Left renal pelvis (tissue), 4 donors: Measurements from ENCODE around the gene DARS2. TPM values are rescaled to one million over a fixed set of nuclear protein-coding genes. Genes with fewer than 3 reads are reported as not detected.
"Not testable (repeated sequence)": the region's sequence is repeated elsewhere in the genome, so short reads cannot be mapped to it uniquely, and the experiment has no call there.

Experiments used
- DNase-seq, 4 donors: peaks; one replicate each; pipeline ENCODE4 v3.0.0-alpha.2; 2013; ENCODE audit warnings: low read depth in 4 of 4, low spot score in 3 of 4
- polyA plus RNA-seq, 4 donors: library from polyadenylated mRNA; unstranded; fragments of 120-200 nt; gene quantifications; one replicate each; pipeline ENCODE4 v1.2.1, GENCODE V29; 2013; ENCODE audit not compliant: insufficient read length in 4 of 4

Gene DARS2, protein sequence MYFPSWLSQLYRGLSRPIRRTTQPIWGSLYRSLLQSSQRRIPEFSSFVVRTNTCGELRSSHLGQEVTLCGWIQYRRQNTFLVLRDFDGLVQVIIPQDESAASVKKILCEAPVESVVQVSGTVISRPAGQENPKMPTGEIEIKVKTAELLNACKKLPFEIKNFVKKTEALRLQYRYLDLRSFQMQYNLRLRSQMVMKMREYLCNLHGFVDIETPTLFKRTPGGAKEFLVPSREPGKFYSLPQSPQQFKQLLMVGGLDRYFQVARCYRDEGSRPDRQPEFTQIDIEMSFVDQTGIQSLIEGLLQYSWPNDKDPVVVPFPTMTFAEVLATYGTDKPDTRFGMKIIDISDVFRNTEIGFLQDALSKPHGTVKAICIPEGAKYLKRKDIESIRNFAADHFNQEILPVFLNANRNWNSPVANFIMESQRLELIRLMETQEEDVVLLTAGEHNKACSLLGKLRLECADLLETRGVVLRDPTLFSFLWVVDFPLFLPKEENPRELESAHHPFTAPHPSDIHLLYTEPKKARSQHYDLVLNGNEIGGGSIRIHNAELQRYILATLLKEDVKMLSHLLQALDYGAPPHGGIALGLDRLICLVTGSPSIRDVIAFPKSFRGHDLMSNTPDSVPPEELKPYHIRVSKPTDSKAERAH
- polyA plus RNA-seq = 10 to 100 TPM; 15.1 to 28.7 (median 27.4) TPM

DNA sequence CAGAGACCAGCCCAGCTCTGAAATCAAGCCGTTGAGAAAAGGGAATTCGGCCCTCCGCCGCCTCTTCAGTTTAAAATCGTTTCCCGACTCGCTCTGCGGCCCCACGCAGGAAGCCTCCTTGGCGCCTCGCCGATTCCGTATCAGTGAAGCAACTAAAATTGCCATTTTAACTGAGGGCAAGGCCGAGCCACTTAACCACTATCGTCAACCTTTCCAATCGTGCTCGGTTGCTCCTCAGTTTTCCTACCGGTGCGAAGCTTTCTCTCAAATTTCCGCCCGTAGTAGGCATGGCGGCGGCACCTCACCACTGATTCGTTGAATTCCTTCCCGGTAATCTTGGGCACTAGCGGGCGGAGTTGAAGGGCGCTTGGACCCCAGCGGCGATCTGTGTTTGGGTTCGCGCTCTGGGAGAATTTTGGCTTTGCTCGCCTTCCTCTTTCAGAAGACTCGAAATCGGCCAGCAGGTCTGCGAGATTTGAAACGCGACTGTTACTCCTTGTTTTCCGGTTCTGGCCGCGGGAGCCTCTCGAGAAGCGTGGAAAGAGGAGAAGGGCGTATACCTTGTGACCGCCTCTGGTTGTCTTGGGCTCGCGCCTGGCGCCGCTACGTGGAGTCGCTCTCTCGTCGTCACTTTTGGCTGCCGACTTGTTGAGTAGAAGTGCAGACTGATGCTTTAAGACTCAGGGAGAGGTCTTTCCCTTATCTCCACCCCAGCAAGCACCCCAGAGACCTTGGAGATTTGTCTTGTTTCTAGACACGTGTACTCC is at the start of gene DARS2, which contains the start of gene CENPL:
DARS2 (plus strand) TSS at position 359 of the 767 bp plus-strand sequence. CDS start 557 bp downstream, outside the sequence.
CENPL (minus strand) TSS at position 569 of the 767 bp plus-strand sequence. CDS start 13,584 bp downstream, outside the sequence.
- DNase-seq = peak; percentile 93 to 96 (median 94)

GRCh38 chr1:173775578-173776226 is 48.8 kb upstream of the DARS2 start:
- no peak for DNase-seq

- DNase-seq = no peak
These were observed 44.5 kb upstream of the DARS2 start for GRCh38 chr1:173779936-173780335.

DNA sequence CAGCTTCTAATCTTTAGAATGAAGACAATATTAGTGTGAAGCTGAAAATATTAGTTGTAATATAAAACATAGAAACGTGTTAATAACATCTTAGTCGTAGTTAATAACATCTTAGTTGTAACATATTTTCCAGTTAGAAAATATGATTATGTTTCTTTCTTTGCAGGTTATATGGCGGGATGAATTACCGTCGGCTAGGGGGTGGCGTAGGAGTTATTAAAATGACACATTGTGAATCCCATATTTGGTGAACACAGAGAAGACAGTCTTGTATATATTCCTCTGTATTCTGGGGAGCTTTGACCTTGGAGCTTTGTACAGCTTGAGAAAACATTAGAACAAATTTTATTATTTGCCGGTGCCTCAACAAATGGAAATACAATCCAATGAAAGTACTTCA is 39.5 kb upstream of the DARS2 start:
- DNase-seq = no peak

- DNase-seq = no peak
These were observed 34.6 kb upstream of the DARS2 start for GRCh38 chr1:173789841-173790240.

DNA sequence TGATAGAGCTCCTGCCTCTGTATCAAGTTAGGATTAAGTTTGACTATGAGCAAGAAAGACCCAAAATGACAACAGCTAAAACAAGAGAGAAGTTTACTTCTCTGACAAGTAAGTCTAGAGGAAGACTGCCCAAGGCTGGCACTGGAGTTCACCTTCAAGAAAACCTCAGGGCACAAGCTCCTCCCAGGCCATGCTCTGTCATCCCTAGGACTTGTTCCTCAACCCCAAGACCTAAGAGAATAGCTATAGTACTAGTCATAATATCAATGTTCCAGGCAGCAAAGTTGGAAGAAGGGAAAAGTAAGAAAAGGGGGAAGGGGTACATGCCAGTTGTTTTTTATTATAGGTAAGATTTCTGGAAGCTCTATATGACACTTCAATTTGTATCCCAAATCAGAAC is 26.4 kb upstream of the DARS2 start:
- DNase-seq = no peak

GRCh38 chr1:173799995-173800394 is 24.5 kb upstream of the DARS2 start:
- DNase-seq = not testable (repeated sequence)

- DNase-seq = no peak
These were observed 21.5 kb upstream of the DARS2 start for GRCh38 chr1:173802961-173803360.

DNA sequence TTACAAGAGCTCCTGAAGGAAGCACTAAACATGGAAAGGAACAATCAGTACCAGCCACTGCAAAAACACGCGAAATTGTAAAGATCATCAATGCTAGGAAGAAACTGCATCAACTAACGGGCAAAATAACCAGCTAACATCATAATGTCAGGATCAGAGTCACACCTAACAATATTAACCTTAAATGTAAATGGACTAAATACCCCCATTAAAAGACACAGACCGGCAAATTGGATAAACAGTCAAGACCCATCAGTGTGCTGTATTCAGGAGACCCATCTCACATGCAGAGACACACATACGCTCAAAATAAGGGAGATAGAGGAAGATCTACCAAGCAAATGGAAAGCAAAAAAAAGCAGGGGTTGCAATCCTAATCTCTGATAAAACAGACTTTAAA is 10.8 kb upstream of the DARS2 start:
- not testable (repeated sequence) for DNase-seq

DNA sequence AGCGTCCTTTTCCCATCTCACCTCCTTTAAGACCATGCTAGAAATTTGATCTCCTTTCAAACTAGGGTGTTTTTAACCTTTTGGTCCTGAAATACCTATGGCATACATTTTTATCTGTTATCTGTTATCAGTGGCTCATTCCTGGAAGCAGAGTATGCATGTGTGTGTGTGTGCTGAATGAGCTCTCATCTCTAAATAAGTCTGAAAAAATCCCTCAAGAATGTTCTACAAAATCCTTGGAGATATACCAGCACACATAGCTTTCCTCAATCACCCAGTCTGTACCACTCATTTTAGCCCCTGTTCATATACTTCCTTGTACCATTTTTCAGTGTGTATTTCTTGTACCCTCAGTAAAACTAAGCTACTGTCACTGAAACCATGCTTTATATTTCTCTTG is 6.0 kb upstream of the DARS2 start:
- DNase-seq = no peak

GRCh38 chr1:173821680-173822079 is 2.8 kb upstream of the DARS2 start:
- DNase-seq = no peak

GRCh38 chr1:173823781-173824314 is 625 bp upstream of the DARS2 start:
- no peak for DNase-seq

DNA sequence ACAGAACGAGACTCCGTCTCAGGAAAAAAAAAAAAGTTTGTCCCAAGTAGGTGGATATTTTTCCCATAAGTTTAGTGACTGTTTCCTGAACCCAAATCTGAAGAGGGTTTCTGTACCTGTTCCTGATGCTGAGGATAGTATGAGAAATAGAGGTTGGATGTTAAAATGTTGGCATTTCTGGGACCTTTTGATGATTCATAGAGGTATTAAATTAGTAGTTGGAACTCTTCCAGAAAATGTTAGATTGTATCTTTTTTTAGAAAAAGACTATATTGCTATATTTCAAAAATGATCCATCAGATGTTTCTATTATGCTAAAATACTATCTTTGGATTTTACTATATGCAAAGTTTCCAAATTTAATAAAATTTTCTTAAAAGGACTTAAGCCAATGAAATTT is 3.1 kb downstream of the DARS2 start:
- no peak for DNase-seq

DNA sequence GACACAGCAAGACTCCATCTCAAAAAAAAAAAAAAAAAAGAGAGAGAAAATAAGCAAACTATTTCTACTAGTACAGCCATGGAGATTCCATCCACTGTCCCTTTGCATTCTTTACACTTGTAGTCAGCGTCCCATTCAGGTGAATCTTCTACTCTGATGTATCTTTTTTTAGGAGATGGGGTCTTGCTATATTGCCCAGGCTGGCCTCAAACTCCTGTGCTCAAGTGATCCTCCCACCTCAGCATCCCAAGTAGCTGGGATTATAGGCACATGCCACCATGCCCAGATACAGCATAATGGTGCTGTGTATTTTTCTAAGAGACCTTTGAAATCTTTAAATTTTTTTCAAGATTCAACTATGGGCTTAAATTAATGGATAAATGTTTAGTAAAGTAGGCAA is 8.3 kb downstream of the DARS2 start:
- DNase-seq = no peak

GRCh38 chr1:173852105-173852504 is 27.6 kb downstream of the DARS2 start:
- DNase-seq = no peak

DNA sequence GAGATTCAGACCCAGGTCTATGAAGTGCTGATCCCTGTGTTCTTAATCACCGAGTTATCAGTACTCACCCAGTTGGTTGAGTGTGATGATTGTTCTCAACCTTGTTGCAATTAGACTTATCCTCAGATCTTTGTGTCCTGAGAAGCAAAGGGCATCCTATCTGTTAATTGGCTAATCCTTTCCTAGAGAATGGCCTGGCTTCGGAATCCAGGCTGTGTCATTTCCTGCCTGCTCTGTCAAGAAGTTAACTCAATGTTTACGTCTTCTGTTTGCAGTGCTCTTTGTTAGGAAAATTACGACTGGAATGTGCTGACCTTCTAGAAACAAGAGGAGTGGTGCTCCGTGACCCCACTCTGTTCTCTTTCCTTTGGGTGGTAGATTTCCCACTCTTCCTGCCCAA is 28.6 kb downstream of the DARS2 start:
- no peak for DNase-seq

GRCh38 chr1:173856014-173856413 is 31.5 kb downstream of the DARS2 start:
- DNase-seq = no peak

DNA sequence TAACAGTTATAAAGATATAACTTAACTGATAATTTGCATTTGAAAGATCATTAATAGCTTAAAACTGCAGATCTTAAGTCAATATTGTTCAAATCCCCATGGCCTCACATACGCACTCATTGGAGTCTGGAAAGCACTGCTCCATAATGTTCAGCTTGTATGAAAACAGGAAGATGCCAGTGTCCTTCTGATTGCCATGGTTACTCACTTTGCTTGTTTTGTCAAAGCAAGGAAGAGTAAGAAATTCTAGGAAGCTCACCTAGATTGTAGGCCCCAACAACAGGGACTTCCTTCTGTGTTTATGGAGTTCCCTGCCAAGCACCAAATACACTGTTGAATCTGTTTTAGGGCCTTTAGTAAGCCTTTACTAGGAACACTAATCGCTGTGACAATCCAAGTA is 32.4 kb downstream of the DARS2 start:
- no peak for DNase-seq

DNA sequence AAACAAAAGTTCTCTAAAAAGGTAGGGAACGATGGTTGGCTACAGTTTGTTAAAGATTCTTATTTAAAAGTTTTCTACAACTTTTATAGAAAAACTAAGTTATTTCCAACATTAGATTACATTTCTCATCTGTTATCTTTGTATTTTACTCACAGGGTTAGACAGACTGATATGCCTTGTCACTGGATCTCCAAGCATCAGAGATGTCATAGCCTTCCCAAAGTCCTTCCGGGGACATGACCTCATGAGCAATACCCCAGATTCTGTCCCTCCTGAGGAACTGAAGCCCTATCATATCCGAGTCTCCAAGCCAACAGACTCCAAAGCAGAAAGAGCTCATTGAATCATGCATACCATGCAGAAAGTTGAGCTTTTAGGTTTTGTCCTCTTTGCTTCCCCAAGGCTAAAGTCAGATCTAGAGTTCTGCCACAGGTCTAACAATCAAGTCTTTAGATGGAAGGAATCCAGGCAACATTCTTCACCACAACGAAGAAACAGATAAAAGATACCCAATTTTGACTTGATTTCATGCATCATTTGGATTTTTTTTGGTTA is 33.0 kb downstream of the DARS2 start:
- DNase-seq = no peak

DNA sequence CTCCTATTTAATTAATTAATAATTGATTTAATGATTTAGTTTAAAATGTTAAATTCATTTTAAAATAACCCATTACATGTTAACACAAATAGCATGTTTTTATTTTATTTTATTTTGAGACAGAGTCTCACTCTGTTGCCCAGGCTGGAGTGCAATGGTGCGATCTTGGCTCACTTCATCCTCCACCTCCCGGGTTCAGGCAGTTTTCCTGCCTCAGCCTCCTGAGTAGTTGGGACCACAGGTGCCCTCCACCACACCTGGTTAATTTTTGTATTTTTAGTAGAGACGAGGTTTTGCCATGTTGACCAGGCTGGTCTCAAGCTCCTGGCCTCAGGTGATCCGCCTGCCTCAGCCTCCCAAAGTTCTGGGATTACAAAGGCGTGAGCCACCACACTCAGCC is 35.1 kb downstream of the DARS2 start:
- not testable (repeated sequence) for DNase-seq
